GM19351 (cell line): ENCODE measurements around the gene SBSN.

Experiments used
- ATAC-seq: cut with Tn5 transposase; IDR thresholded peaks from one replicate; pipeline ENCODE4 v1.9.1; 2021; ENCODE audit warnings: mild to moderate bottlenecking, moderate library complexity; ENCODE audit not compliant: unreplicated experiment

The SBSN gene

DNA sequence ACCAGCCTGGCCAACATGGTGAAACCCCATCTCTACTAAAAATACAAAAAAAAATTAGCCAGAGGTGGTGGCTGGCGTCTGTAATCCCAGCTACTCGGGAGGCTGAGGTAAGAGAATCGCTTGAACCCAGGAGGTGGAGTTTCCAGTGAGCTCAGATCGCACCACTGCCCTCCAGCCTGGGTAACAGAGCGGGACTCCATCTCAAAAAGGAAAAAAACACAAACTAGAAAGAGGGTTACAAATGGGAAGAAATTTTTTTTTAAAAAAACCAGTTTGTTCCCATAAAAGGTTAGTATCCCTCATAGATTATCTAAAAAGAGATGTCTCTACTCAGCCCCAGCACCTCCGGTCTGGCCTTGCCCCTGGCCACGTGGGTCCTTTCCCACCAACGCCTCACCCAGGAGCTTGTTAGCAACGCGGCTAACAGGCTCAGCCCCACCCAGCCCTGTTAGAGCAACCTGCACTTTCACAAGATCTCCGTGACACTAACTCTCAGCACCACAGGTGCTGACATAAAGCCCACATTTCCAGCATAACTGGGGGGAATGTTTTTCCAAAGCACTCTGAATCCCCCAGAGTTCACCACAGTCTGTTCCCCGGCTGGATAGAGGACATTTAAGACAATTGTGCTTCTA, 19.0 kb downstream of the SBSN start:
- no peak for ATAC-seq

DNA sequence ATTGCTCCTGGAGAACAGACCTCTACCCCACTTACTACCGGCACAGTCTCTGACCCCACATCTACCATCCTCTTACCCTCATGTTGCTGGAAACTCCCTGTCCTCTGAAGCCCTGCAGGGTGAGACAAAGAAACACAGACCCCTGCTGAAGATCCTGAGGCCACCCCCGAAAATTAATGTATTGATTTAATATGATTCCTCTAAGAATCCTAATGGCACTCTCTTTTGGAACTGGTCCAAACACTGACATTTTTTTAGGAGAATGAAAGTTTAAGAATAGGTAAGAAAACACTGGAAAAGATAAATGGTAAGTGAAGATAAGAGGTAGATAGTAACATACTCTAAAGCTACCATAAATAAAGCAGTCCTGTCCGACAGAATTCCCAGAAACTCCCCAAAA, 20.0 kb downstream of the SBSN start:
- ATAC-seq: no peak

GRCh38 chr19:35507561-35507960, 20.6 kb downstream of the SBSN start:
- no peak for ATAC-seq

DNA sequence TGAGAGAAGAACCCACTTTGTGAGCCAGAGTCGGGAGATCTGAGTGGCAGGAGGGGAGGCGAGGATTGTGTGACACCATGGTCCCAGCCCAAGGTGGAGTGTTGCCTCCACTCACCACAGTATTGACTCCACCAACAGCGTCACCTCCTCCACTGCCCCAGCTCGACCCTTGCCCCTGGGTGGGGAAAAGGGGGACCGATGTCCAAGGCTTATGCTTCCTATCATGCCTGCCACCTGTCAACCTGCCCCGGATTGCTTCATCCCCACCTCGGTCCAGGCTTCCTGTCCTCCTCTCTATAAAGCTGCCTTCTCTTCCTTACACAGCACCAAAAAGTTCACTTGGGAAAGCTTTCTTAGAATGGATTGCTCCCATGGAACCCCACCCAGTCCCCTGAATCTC, 22.1 kb downstream of the SBSN start:
- ATAC-seq: no peak

DNA sequence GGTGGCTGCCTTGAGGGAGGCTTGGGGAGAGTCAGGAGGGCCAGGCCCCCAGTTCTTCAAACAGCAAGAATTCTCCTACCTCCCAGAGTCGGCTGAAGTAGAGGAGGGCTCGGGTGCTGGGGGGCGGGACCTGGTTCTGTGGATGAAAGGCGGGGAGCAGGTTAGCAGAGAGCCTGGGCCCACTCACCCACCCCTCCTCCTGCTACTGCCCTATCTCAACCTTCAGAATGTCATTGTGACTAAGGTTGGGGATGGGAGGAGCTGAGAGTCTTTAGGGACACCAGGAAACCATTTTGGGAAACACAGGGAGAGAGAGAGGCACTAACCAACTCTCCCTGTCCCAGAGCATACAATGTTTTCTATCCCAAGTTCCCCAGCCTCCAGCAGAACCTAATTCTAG, 25.4 kb downstream of the SBSN start:
- no peak for ATAC-seq

GRCh38 chr19:35501684-35502083, 26.4 kb downstream of the SBSN start:
- ATAC-seq: no peak

GRCh38 chr19:35500611-35501010, 27.5 kb downstream of the SBSN start:
- no peak for ATAC-seq

GRCh38 chr19:35498984-35499527, 29.1 kb downstream of the SBSN start:
- ATAC-seq: no peak

DNA sequence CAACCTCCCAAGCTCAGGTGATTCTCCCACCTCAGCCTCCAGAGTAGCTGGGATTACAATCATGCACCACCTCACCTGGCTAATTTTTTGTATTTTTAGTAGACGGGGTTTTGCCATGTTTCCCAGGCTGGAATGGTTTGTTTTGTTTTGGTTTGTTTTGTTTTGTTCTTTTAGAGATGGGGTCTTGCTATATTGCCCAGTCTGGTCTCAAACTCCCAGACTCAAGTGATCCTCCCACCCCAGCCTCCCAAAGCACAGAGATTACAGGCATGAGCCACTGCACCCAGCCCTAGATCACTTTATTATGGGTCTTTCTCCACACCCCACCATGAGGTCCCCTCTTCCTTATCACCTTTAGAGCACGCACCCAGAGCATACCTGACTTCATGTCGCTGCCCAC, 29.9 kb downstream of the SBSN start:
- no peak for ATAC-seq

- ATAC-seq: no peak
Observed at GRCh38 chr19:35497406-35497805, 30.7 kb downstream of the SBSN start.

DNA sequence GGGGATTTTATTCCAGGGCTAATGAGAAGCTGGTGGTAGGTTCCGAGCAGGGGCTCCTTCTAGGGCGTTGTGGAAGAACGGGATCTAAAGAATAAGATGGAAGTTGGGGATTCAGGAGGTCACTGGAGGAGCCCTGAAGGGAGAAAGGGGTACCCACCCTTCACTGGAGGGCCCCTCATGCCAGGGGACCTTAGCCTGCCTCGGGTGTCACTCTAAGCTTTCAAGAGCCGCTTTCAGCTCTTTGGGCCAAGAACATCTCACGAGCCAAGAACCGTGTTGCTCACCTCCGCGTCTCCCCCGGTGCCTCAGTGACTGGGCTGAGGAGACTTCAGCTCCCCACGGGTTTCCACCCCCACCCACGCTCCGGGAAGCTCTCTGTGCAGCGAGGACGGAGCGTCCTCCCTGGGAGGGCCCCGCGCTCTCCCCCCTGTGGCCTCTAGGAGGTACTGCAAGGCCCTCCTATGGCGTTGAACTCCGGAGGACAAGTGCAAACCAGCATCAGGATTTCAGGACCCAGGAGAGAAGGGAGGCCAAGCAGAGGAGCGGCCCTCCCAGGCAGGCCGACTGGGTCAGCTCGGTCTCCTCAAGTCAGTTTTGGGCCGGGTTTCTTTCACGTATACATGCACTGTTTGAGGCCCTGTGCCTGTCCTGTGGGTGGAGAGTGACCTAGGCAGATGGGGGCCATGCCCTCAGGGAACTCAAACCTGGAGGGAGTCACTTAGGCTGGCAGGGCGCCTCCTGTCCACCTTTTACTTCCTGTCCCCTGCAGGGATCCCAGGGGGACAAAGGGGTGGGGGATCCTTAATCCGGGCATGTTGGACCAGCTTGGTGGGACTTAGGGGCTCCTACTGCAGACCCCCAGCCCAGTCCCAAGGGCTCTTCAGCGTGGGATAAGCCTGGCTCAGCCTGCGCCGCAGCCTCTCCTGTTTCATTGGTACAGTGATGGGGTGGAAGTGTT, 32.7 kb downstream of the SBSN start:
- ATAC-seq: no peak

GRCh38 chr19:35493971-35494370, 34.1 kb downstream of the SBSN start:
- no peak for ATAC-seq

DNA sequence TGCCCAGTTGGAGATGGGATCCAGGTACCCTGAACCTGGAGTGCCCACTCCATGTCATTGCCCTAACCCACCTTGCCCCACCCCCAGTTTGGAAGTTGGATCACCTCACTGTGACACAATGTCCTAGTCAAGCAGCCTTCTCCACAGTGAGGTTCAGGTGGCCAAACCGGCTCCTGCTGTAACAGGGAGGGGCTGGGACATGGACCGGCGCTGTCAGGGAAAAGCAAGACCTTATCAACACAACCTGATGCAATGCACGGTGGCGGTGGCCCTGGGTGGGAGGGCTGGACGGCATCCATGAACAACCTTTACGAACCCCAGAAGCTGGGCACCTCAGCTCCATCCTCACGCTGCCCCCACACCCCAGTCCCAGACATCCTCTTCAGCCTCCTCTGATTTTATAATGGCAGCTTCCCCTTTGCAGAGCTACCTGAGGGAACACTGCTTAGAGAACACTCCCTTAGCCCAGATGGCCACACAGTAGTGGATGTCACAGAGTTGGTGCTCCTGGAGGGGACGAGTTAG, 36.2 kb downstream of the SBSN start:
- no peak for ATAC-seq

DNA sequence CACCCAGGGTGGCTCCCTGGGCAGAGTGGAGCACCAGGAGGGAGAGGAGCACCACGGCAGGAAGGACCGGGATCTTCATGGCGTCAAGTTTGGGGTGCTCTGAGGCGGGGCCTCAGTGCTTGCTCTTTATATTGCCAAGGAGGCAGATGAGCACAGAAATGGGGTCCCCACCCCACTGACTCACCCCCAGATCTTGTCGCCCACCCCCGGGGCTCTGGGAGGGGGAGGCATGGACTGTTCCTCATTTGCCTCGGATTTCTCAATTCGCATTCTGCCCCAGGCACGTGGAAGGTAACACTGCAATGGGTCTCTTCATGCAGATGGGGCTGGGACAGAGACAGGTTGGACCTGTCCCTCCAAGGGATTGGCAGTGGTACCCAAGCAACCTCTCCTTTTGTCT, 37.7 kb downstream of the SBSN start, which contains the start of gene KRTDAP:
Gene KRTDAP (minus strand): TSS at position 101 of the 400 bp plus-strand sequence. CDS start 22 bp downstream, at position 79.
- no peak for ATAC-seq

- no peak for ATAC-seq
Observed at GRCh38 chr19:35488677-35489076, 39.4 kb downstream of the SBSN start.

- ATAC-seq: no peak
Observed at GRCh38 chr19:35487656-35488182, 40.4 kb downstream of the SBSN start.

GRCh38 chr19:35486268-35486708, 41.8 kb downstream of the SBSN start:
- no peak for ATAC-seq

DNA sequence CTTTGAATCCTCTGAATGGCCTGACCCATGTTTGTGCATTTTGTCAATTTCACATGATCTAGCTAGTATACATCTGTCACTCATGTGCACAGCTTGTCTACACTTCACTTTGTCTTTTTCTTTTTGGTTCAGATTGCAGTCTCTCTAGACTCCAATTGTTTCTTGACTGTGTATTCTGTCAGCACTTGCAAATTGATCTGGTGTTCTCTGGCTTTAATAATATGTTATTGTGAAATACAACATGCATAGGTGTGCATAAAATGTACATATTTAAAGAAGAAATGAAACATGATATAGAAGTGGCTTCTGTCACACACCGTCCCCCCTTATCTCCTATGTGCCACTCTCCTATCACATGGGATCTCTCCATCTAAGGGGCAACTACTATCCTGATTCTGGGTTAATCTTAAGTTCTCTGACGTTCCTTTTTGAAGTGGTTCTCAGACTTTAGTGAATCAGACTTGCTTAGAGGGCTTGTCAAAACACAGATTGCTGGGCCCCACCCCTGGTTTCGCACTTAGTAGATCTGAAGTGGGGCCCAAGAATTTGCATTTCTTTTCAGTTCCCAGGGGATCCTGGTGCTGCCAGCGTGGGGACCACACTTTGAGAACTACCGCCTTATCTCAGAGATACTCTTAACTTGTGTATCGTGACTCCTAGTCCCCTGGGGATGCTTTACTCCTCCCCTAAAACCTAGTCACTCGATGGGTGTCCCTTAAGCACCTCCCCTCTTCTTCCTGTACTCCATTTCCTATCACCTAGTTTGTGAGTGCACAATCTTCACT, 43.7 kb downstream of the SBSN start:
- peak; percentile 57 for ATAC-seq

DNA sequence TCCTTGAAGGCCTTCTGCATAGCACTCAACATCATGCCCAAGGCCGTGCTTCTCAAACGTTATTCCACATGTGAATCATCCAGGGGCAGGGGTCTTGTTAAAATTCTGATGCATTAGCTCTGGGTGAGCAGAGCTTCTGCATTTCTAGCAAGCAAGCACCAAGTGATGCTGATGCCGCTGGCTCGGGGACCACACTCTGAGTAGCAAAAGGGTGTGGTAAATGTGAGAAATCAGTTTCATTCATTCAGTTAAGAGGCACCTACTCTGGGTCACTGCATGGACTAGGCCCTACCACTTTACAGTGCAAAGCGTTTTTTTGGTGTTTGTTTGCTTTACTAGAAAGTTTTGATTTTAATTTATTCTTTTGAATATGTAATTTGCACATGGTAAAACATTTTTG, 45.0 kb downstream of the SBSN start:
- ATAC-seq: no peak
